Nephron progenitor cell (in vitro differentiated cells): Measurements from ENCODE around the gene TNIP3.

Experiments
- DNase-seq: peaks from one replicate; pipeline ENCODE4 v3.0.0; 2021
- H3K27ac Mint-ChIP-seq: 2 replicates; pipeline ENCODE4 v1.8.0; 2021; ENCODE audit warnings: mild to moderate bottlenecking, moderate library complexity, mixed read lengths
- H3K27me3 Mint-ChIP-seq: 2 replicates; pipeline ENCODE4 v1.8.0; 2021; ENCODE audit warnings: mild to moderate bottlenecking, low read depth, mixed read lengths; ENCODE audit not compliant: poor library complexity
- H3K36me3 Mint-ChIP-seq: 2 replicates; pipeline ENCODE4 v1.8.0; 2021; ENCODE audit warnings: low read depth, mixed read lengths
- H3K4me1 Mint-ChIP-seq: 2 replicates; pipeline ENCODE4 v1.8.0; 2021; ENCODE audit warnings: mixed read lengths
- H3K4me3 Mint-ChIP-seq: 2 replicates; pipeline ENCODE4 v1.8.0; 2021; ENCODE audit warnings: mild to moderate bottlenecking, moderate library complexity, mixed read lengths
- H3K9me3 Mint-ChIP-seq: 2 replicates; pipeline ENCODE4 v1.8.0; 2021; ENCODE audit warnings: mild to moderate bottlenecking, moderate library complexity, mixed read lengths
- CTCF ChIP-seq: fragments of 200-600 bp; sonication (generic); IDR thresholded peaks from 2 replicates; pipeline ENCODE4 v1.5.0; 2021; ENCODE audit warnings: antibody characterized with exemption

The TNIP3 gene

GRCh38 chr4:121139533-121140222, 24.4 kb downstream of the TNIP3 start:
- TF ChIP-seq CTCF = no peak
- Mint-ChIP-seq H3K4me1 (no peaks in the 10 kb centered on the region), H3K4me3 (no peak overlapping the region), H3K27ac (no peak overlapping the region), H3K27me3 (no peaks in the 10 kb centered on the region), H3K9me3 (no peaks in the 10 kb centered on the region), H3K36me3 (no peaks in the 10 kb centered on the region)
- DNase-seq = no peak

GRCh38 chr4:121138039-121138825, 25.9 kb downstream of the TNIP3 start:
- Mint-ChIP-seq H3K27me3 (no peaks in the 10 kb centered on the region), H3K36me3 (no peaks in the 10 kb centered on the region), H3K27ac (no peak overlapping the region)

GRCh38 chr4:121130326-121130660, 33.8 kb downstream of the TNIP3 start:
- no peak for DNase-seq
- TF ChIP-seq CTCF = no peak
- Mint-ChIP-seq H3K27ac (no peak overlapping the region), H3K27me3 (no peaks in the 10 kb centered on the region), H3K4me1 (no peaks in the 10 kb centered on the region), H3K4me3 (no peak overlapping the region), H3K36me3 (no peaks in the 10 kb centered on the region), H3K9me3 (peaks cover 5% of the 10 kb centered on the region)

More at GRCh38 chr4:121138039-121138825, 25.9 kb downstream of the TNIP3 start:
- H3K9me3 Mint-ChIP-seq = no peaks in the 10 kb centered on the region
- H3K4me3 Mint-ChIP-seq = no peak overlapping the region
- TF ChIP-seq CTCF = no peak
- DNase-seq = no peak
- no peaks in the 10 kb centered on the region for H3K4me1 Mint-ChIP-seq

- Mint-ChIP-seq H3K36me3 (no peaks in the 10 kb centered on the region), H3K27me3 (no peaks in the 10 kb centered on the region), H3K9me3 (peaks cover 5% of the 10 kb centered on the region), H3K4me3 (no peak overlapping the region), H3K27ac (no peak overlapping the region), H3K4me1 (no peaks in the 10 kb centered on the region)
- no peak for TF ChIP-seq CTCF
- no peak for DNase-seq
Measured at GRCh38 chr4:121129606-121130325, 34.4 kb downstream of the TNIP3 start.

GRCh38 chr4:121127100-121127499, 37.0 kb downstream of the TNIP3 start:
- H3K4me3 Mint-ChIP-seq = no peak overlapping the region
- no peaks in the 10 kb centered on the region for H3K27me3 Mint-ChIP-seq
- DNase-seq = no peak
- no peak overlapping the region for H3K27ac Mint-ChIP-seq
- TF ChIP-seq CTCF = no peak
- H3K9me3 Mint-ChIP-seq = peaks cover 5% of the 10 kb centered on the region
- peaks cover 7% of the 10 kb centered on the region for H3K4me1 Mint-ChIP-seq
- no peaks in the 10 kb centered on the region for H3K36me3 Mint-ChIP-seq
